ENCODE measurements around the gene KERA. TPM values are rescaled to one million over a fixed set of nuclear protein-coding genes. Genes with fewer than 3 reads are reported as not detected.

Gene KERA
- total RNA-seq, 1 donor from 2014 or later = not detected

- no peak for DNase-seq (ENCODE audit: low spot score)
Observed at GRCh38 chr12:91074154-91074709, 16.4 kb upstream of the KERA start.

GRCh38 chr12:91073426-91073825 lies 15.6 kb upstream of the KERA start:
- DNase-seq (ENCODE audit: low spot score) = no peak

- no peak for DNase-seq (ENCODE audit: low spot score)
Observed at GRCh38 chr12:91072931-91073330, 15.1 kb upstream of the KERA start.

GRCh38 chr12:91070936-91071335 lies 13.1 kb upstream of the KERA start:
- no peak for DNase-seq (ENCODE audit: low spot score)

- DNase-seq (ENCODE audit: low spot score) = no peak
Observed at GRCh38 chr12:91065396-91065795, 7.6 kb upstream of the KERA start.

- DNase-seq (ENCODE audit: low spot score) = no peak
Observed at GRCh38 chr12:91064640-91065039, 6.8 kb upstream of the KERA start.

- DNase-seq (ENCODE audit: low spot score) = no peak
Observed at GRCh38 chr12:91061091-91061490, 3.3 kb upstream of the KERA start.

GRCh38 chr12:91059211-91059610 lies 1.4 kb upstream of the KERA start:
- no peak for DNase-seq (ENCODE audit: low spot score)

GRCh38 chr12:91058786-91059185 lies 962 bp upstream of the KERA start:
- DNase-seq (ENCODE audit: low spot score) = no peak

- DNase-seq (ENCODE audit: low spot score) = no peak
Observed at GRCh38 chr12:91056488-91056887, 1.3 kb downstream of the KERA start.

- DNase-seq (ENCODE audit: low spot score) = no peak
Observed at GRCh38 chr12:91055976-91056375, 1.8 kb downstream of the KERA start.

- DNase-seq (ENCODE audit: low spot score) = no peak
Observed at GRCh38 chr12:91053951-91054715, 3.7 kb downstream of the KERA start.

GRCh38 chr12:91052026-91052425 lies 5.8 kb downstream of the KERA start:
- no peak for DNase-seq (ENCODE audit: low spot score)

- DNase-seq (ENCODE audit: low spot score) = no peak
Observed at GRCh38 chr12:91044586-91044985, 13.2 kb downstream of the KERA start.

GRCh38 chr12:91043408-91043807 lies 14.4 kb downstream of the KERA start:
- DNase-seq (ENCODE audit: low spot score) = no peak

GRCh38 chr12:91040096-91040755 lies 17.6 kb downstream of the KERA start:
- DNase-seq (ENCODE audit: low spot score) = no peak

- no peak for DNase-seq (ENCODE audit: low spot score)
Observed at GRCh38 chr12:91037276-91037675, 20.5 kb downstream of the KERA start.

GRCh38 chr12:91033251-91033650 lies 24.6 kb downstream of the KERA start:
- DNase-seq (ENCODE audit: low spot score) = no peak

- DNase-seq (ENCODE audit: low spot score) = no peak
Observed at GRCh38 chr12:91023326-91024004, 34.4 kb downstream of the KERA start.

GRCh38 chr12:91021076-91021475 lies 36.7 kb downstream of the KERA start:
- DNase-seq (ENCODE audit: low spot score) = no peak

- DNase-seq (ENCODE audit: low spot score) = no peak
Observed at GRCh38 chr12:91019455-91019854, 38.4 kb downstream of the KERA start.
